ENCODE results near the gene CMSS1. TPM values are rescaled to one million over a fixed set of nuclear protein-coding genes. Genes with fewer than 3 reads are reported as not detected.

The CMSS1 gene
- total and polyA plus RNA-seq, 4 donors, result 3.8 to 19.5 (median 7.5) TPM

GRCh38 chr3:100173961-100174360 is 356.3 kb downstream of the CMSS1 start:
- Histone ChIP-seq H3K9ac (ENCODE audit: low read depth in 1 of 2, low read length in 2 of 2) (no peak overlapping the region), H3K4me3 (ENCODE audit: low read depth in 1 of 3, low read length in 3 of 3) (no peak overlapping the region), H3K9me3 (ENCODE audit: control insufficient read depth in 4 of 4, low read length in 3 of 4) (no peaks in the 10 kb centered on the region), H3K27me3 (ENCODE audit: control insufficient read depth in 4 of 4, insufficient read depth in 4 of 4, low read length in 3 of 4) (no peaks in the 10 kb centered on the region), H3K27ac (ENCODE audit: low read depth in 1 of 2, low read length in 2 of 2) (no peak overlapping the region), H3K36me3 (ENCODE audit: control insufficient read depth in 4 of 4, insufficient read depth in 3 of 4, low read depth in 1 of 4, low read length in 3 of 4) (peaks cover 0 to 8% (median 3%) of the 10 kb centered on the region in 4 donors), H3K4me1 (ENCODE audit: control insufficient read depth in 4 of 4, insufficient read depth in 4 of 4, low read length in 3 of 4) (no peaks in the 10 kb centered on the region)
- TF ChIP-seq NR2F2 (IDR thresholded peaks at IDR 0.05), result no peak
- TF ChIP-seq MAX (IDR thresholded peaks at IDR 0.05), result no peak
- TF ChIP-seq RXRA (IDR thresholded peaks at IDR 0.05), result no peak
- no peak for TF ChIP-seq TAF1 (conservative IDR thresholded peaks at IDR 0.05)
- no peak for TF ChIP-seq GABPA (IDR thresholded peaks at IDR 0.05 in 1 of 2, conservative IDR thresholded peaks at IDR 0.05 in 1 of 2)
- DNase-seq (ENCODE audit: low spot score), result no peak
- 83% methylated on average over 1 of the region's 1 CpG for WGBS

- Histone ChIP-seq H3K27me3 (ENCODE audit: control insufficient read depth in 4 of 4, insufficient read depth in 4 of 4, low read length in 3 of 4) (no peaks in the 10 kb centered on the region), H3K4me3 (ENCODE audit: low read depth in 1 of 3, low read length in 3 of 3) (no peak overlapping the region), H3K36me3 (ENCODE audit: control insufficient read depth in 4 of 4, insufficient read depth in 3 of 4, low read depth in 1 of 4, low read length in 3 of 4) (peaks cover 0 to 8% (median 3%) of the 10 kb centered on the region in 4 donors), H3K27ac (ENCODE audit: low read depth in 1 of 2, low read length in 2 of 2) (no peak overlapping the region), H3K9ac (ENCODE audit: low read depth in 1 of 2, low read length in 2 of 2) (no peak overlapping the region), H3K4me1 (ENCODE audit: control insufficient read depth in 4 of 4, insufficient read depth in 4 of 4, low read length in 3 of 4) (no peaks in the 10 kb centered on the region), H3K9me3 (ENCODE audit: control insufficient read depth in 4 of 4, low read length in 3 of 4) (peaks cover 0 to 6% (median 3%) of the 10 kb centered on the region in 4 donors)
- no peak for DNase-seq (ENCODE audit: low spot score)
- 95% methylated on average over 6 of the region's 6 CpGs for WGBS
- no peak for TF ChIP-seq RXRA (IDR thresholded peaks at IDR 0.05)
- TF ChIP-seq HNF4G (IDR thresholded peaks at IDR 0.05), result no peak
- no peak for TF ChIP-seq CTCF (IDR thresholded peaks at IDR 0.05; ENCODE audit: low read depth, low read length, missing input control)
- TF ChIP-seq NR2F2 (IDR thresholded peaks at IDR 0.05), result no peak
- TF ChIP-seq HNF4A (conservative IDR thresholded peaks at IDR 0.05), result no peak
- TF ChIP-seq EGR1 (IDR thresholded peaks at IDR 0.05; ENCODE audit: low read depth in 2 of 2), result no peak
- no peak for TF ChIP-seq MAX (IDR thresholded peaks at IDR 0.05)
- TF ChIP-seq RAD21 (IDR thresholded peaks at IDR 0.05), result no peak
- TF ChIP-seq ATF3 (IDR thresholded peaks at IDR 0.05), result no peak
- no peak for TF ChIP-seq TAF1 (conservative IDR thresholded peaks at IDR 0.05)
- TF ChIP-seq SP1 (IDR thresholded peaks at IDR 0.05), result no peak
- TF ChIP-seq FOXA1 (IDR thresholded peaks at IDR 0.05), result no peak
- TF ChIP-seq JUND (IDR thresholded peaks at IDR 0.05), result no peak
These were observed 358.1 kb downstream of the CMSS1 start for GRCh38 chr3:100175637-100176280.

GRCh38 chr3:100179692-100180349 is 362.2 kb downstream of the CMSS1 start:
- no peak for DNase-seq (ENCODE audit: low spot score)
- Histone ChIP-seq H3K4me1 (ENCODE audit: control insufficient read depth in 4 of 4, insufficient read depth in 4 of 4, low read length in 3 of 4) (no peaks in the 10 kb centered on the region), H3K27me3 (ENCODE audit: control insufficient read depth in 4 of 4, insufficient read depth in 4 of 4, low read length in 3 of 4) (no peaks in the 10 kb centered on the region), H3K36me3 (ENCODE audit: control insufficient read depth in 4 of 4, insufficient read depth in 3 of 4, low read depth in 1 of 4, low read length in 3 of 4) (peaks cover 0 to 4% (median 3%) of the 10 kb centered on the region in 4 donors), H3K4me3 (ENCODE audit: low read depth in 1 of 3, low read length in 3 of 3) (no peak overlapping the region), H3K9me3 (ENCODE audit: control insufficient read depth in 4 of 4, low read length in 3 of 4) (peaks cover 0 to 6% (median 3%) of the 10 kb centered on the region in 4 donors), H3K27ac (ENCODE audit: low read depth in 1 of 2, low read length in 2 of 2) (no peak overlapping the region), H3K9ac (ENCODE audit: low read depth in 1 of 2, low read length in 2 of 2) (no peak overlapping the region)
- WGBS, result 95% methylated on average over 4 of the region's 4 CpGs
- TF ChIP-seq EGR1 (IDR thresholded peaks at IDR 0.05; ENCODE audit: low read depth in 2 of 2) (no peak), REST (IDR thresholded peaks at IDR 0.05) (no peak), YY1 (IDR thresholded peaks at IDR 0.05) (no peak), JUND (IDR thresholded peaks at IDR 0.05) (no peak), TAF1 (conservative IDR thresholded peaks at IDR 0.05) (no peak), HNF4A (conservative IDR thresholded peaks at IDR 0.05) (no peak)
